Upper lobe of left lung (tissue), 4 donors: Measurements from ENCODE around the gene STAT4.

Source experiments
- POLR2A ChIP-seq, 4 donors: fragments of 450-650 bp; IDR thresholded peaks; one replicate each; pipeline ENCODE4 v1.5.1; 2016 to 2017; ENCODE audit warnings: antibody characterized with exemption in 4 of 4, mild to moderate bottlenecking in 2 of 4
- TF ChIP-seq, protein P1 (sequence below), 6 experiments: fragments of 450-650 bp in 4 of 6; fragments of 200-600 bp in 2 of 6; sonication (generic) in 2 of 6; IDR thresholded peaks; one replicate each; pipeline ENCODE4 v1.5.1; 2016 to 2019; ENCODE audit warnings: antibody characterized with exemption in 6 of 6

DNA sequence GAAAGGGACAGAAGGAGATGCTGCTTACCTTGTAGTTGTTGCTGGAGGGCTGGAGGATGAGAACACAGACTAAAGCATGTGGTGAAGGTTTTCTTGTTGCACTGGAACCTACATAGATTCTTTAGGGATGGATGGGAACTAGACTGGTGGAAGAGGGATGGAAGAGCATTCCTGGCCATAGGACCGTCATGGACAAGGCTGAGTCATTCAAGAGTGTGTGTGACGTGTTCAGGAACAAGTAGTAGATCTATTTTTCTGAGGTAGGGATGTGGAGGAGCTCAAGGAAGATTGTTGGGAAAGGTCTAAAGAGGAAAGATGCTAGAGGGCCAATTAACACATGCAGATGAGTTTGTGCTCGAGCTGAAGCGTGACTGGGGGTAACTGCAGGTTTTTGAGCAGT, 6.6 kb downstream of the STAT4 start:
- no peak for TF ChIP-seq POLR2A (IDR thresholded peaks at IDR 0.05)
- TF ChIP-seq, protein P1, sequence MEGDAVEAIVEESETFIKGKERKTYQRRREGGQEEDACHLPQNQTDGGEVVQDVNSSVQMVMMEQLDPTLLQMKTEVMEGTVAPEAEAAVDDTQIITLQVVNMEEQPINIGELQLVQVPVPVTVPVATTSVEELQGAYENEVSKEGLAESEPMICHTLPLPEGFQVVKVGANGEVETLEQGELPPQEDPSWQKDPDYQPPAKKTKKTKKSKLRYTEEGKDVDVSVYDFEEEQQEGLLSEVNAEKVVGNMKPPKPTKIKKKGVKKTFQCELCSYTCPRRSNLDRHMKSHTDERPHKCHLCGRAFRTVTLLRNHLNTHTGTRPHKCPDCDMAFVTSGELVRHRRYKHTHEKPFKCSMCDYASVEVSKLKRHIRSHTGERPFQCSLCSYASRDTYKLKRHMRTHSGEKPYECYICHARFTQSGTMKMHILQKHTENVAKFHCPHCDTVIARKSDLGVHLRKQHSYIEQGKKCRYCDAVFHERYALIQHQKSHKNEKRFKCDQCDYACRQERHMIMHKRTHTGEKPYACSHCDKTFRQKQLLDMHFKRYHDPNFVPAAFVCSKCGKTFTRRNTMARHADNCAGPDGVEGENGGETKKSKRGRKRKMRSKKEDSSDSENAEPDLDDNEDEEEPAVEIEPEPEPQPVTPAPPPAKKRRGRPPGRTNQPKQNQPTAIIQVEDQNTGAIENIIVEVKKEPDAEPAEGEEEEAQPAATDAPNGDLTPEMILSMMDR (IDR thresholded peaks at IDR 0.05), result no peak
